HG03025 (cell line): ENCODE data around the gene NUDT7.

Experiments
- ATAC-seq: cut with Tn5 transposase; IDR thresholded peaks from one replicate; pipeline ENCODE4 v1.9.1; 2021; ENCODE audit warnings: mild to moderate bottlenecking, moderate library complexity; ENCODE audit not compliant: unreplicated experiment, low FRiP score

The NUDT7 gene

DNA sequence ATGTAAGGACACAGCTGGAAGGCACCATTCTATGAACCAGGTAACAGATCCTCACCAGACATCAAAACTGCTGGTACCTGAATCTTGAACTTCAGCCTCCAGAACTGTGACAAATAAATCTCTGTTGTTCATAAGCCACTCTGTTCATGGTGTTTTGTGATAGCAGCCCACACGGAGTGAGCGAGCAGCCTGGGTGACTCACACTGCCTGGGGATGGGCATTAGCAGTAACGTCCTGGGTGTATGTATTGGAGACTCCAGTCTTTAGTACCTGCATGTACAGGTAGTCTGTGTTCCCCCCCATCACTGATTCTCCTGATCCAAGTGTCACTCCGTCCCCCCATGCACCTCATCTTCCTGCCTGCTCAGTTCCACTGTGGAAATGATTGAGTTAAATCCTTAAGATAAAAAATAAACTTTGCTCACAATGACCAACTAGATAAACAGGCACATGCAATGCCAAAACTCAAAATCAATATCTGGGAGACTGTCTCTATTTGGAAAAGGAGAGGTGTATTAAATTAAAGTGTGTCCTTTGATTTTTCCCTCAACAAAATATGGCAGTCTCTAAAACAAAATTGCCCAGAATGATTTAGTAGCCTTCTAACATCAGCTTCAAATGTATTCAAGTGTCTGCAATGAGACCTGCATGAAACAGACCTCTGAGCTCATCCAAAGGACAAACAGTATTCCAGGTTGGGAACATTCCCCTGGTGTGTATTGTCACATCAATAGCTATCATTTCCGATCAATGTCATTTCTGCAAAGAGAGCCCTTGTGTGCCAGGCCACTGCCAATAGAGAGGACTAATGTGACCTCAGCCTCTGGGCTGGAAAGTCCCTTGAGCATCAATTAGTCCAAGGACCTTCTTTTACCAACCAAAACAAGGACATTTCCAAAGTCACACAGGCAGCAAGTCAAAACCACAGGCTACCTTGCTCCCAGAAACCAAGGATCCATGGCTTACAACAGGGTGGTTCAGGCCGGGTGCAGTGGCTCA is 53.9 kb downstream of the NUDT7 start:
- no peak for ATAC-seq

DNA sequence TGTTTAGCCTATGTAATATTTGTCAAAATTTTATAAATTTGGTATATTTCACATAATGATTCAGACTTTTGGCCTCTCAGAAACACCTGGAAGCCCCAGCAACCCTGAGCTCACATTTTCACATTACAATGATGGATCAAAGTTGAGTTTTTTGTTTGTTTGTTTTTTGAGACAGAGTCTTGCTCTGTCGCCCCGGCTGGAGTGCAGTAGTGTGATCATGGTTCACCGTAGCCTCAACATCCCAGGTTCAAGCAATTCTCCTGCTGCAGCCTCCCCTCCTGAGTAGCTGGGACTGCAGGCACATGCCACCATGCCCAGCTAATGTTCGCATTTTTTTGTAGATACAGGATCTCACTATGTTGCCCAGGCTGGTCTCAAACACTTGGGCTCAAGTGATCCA is 55.4 kb downstream of the NUDT7 start:
- ATAC-seq, result no peak

DNA sequence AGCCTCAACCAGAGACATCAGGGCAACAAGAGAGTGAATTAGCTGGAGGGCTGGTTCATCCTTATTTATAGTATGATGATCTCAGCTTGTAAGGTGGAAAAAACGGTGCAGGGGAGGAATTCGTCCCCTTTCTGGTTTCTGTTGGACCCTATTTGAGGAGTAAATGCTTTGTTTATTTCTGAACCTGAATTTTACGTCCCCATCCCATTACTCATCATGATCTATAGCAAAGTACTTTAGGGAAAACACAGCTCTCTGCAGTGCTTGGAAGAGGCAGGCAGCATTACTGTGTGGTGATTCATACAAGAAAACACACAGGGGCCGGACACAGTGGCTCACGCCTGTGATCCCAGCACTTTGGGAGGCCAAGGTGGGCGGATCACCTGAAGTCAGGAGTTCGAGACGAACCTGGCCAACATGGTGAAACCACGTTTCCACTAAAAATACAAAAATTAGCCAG is 58.1 kb downstream of the NUDT7 start:
- ATAC-seq, result no peak

DNA sequence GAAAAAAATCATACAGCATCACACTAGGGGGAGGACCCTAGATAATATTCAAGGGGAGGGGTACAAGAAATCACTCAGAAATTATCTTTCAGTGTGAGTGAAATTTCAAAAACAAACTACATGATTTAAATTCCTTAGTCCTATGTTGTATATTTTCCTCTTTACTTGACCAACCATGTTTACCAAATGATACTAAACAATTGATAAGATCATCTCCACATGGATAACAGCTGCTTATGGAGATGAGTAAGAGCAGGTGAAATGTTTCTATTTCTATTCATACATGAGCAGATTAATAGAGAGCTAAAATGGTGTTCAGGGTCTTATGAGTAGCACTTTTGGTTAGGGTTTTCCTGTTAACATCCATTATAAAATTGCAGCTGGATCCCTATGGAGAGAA is 58.8 kb downstream of the NUDT7 start:
- no peak for ATAC-seq

DNA sequence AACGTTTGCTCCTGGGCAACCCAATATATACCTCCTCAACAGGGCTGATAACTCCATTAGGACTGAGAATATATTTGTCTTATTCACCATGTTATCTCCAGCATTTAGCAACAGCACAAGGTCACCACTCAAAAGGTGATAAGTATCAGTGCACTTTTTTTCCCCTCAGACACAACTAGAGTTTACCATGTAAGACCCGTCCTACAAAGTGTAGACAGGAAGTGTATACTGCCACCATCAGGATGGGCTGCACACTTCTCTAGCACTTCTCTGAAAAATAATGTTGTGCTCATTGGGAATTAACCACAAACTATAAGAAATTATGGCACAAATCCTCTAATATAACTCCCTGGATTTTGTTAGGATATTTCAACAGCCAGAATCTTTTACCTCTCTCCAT is 60.4 kb downstream of the NUDT7 start:
- ATAC-seq, result no peak

DNA sequence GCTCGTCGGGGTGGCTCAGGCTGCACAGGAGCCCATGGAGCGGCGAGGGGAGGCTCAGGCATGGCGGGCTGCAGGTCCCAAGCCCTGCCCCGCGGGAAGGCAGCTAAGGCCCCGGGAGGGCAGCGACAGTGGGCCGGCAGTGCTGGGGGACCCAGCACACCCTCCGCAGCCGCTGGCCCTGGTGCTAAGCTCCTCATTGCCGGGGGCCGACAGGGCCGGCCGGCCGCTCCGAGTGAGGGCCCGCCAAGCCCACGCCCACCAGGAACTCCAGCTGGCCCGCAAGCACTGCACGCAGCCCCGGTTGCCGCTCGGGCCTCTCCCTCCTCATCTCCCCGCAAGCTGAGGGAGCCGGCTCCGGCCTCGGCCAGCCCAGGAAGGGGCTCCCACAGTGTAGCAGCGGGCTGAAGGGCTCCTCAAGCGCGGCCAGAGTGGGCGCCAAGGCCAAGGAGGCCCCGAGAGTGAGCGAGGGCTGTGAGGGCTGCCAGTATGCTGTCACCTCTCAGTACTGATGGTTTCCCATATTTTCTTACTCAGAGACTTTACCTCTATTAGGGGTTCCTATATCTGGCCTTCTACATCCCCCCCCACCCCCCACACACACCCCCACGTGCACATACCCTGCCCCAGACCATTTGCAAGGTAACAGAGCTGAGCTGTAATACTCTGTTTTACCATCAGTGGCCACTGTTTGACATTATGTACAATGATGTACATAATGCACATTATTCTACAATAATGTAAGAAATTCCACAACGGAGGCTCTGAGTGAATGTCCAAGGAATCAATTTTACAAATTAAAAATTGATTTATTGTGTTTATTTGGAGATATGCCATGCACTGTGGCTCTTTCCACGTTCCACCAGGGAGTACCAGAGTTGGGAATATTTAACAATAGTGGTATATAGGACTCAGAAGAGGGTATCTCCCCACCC is 62.4 kb downstream of the NUDT7 start:
- ATAC-seq, result no peak

DNA sequence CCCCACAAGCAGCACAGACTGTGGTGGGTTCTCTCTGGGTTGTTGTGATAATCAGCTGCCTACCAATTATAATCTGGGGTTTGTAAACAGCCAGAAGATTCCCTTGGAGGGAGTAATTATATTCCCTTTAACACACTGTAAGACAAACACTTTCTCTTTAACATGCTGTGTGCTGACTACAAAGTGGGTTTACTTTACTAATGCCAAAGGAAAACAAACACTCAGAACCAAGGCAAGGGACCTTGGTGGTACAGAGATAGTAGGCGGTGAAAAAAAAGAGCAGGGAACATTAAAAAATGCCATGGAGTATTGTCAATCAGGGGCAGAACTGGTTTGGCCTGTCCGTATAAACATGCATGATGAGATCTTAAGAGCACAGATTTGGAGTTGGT is 63.1 kb downstream of the NUDT7 start:
- ATAC-seq, result no peak

DNA sequence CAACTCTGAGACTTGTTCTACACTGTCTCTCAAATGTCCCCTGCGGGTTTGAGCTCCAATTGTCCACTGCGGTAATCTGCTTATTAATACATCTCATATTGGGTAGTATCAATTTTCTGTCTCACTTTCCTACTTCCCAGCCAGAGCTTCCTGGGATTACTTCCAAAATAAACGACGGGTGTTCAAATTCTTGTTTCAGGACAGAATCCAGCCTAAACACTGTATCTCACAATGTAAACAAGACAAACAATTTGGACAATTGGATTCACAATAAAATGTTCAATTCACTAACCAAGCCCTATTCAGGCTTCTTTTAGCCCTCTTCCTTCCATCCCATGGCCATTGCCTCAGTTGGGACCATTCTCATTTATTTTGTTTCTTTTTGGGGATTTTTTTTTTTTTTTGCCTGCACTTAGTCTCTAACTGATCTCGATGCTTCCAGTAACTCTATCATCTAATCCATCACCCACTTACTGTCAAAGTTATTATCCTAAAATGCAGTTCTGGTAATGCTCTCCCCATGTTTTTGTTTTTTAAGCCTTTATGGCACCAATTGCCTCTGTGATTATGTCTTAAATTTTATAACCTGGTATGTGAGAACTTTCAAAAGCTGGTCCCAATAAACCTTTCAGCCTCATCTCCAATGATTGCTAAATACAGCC is 64.0 kb downstream of the NUDT7 start:
- no peak for ATAC-seq

DNA sequence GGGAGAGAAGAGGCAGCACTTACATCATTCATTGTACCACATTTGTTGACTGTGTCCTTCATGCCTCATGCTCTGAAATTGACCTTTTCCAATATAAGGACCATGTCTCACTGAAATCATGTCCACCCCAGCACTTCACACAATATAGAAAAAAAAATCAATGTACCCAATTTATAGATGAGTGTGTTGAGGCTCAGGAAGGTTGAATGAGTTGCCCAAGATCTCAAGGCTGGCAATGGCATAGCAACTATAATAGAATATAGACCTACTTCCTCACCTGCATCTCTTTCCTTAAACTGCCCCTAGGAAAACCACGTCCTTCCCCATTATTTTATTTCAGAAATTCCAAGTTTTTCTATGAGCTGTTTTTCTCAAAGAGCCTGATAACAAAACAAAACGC is 65.1 kb downstream of the NUDT7 start:
- no peak for ATAC-seq

DNA sequence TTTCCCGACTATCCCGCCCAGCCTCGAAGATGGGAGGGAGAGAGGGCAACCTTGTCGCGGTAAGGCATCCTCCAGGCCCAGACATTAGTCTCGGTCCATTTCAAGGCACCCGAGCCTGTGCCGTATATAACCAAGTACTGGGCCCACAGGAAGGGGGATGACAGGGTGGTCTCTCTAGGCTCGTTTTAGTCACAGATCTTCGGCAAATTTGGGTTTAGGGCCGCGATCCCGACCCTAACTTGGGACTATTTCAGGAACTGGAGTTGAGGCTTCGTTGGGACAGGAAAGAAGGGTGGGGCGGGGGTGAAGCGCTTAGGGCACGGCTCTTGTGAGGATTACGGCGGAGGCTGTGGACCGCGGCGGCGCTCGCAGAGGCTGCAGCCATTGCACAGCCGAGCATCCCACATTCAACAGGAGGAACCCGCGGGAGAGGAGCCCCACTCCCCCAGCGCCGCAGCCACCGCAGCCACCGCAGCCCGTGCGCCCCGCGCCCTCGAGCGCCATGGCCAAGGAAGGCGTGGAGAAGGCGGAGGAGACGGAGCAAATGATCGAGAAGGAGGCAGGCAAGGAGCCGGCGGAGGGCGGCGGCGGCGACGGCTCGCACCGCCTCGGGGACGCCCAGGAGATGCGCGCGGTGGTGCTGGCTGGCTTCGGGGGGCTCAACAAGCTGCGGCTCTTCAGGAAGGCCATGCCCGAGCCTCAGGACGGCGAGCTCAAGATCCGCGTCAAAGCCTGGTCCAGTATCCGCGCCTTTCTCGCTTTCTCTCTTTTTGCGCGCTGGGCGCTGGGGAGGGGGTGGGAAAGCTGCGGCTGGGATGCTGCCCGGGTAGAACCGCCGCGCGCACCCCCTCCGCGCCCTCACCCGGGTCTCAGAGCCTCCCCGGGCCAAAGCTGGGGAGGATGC is 66.1 kb downstream of the NUDT7 start, which contains the start of gene VAT1L:
TSS of gene VAT1L (plus strand) at position 384 of the 904 bp plus-strand sequence. CDS start at position 503, 119 bp downstream.
- no peak for ATAC-seq

DNA sequence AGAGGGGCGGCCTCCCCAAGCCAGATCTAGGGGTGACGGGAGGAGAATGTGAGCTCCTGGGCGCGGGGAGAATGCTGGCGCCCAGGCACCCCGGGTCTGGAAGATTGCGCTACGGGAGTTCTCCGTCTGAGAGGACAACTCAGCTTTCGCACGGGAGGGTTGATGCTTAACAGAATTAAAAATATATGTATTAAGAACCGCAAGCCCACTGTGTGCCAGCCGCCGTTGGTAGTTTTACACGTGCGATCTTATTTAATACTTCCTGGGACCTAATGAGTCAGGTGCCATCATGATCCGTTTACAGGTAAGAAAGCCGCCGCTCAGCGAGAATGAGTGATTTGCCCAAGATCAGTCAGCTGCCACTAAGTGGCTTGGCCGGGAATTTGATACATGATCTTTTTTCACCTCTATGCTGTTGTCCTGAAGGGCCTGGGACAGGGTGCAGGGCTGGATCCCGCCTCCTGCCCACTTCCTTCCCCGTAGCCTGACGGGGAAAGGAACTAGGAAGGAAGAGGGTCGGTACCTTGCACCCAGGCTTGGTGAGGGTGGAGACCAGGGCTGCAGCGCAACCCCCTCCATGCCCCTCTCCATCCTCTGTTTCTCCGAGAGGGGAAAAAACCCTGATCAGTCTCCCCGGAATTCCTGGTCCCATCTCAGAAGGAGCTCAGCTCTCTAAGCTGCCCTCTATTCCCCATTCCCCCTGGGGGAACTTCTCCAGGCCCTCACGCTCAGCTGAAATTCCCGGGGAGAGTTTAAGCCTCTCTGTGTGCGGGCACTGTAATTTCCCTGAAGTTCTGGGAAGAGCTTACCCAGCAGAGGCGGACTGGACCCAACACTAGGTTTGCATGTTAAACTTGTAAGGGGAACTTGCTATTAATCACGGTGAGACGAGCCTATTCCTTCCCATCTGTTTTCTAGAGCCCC is 67.0 kb downstream of the NUDT7 start:
- ATAC-seq, result no peak

DNA sequence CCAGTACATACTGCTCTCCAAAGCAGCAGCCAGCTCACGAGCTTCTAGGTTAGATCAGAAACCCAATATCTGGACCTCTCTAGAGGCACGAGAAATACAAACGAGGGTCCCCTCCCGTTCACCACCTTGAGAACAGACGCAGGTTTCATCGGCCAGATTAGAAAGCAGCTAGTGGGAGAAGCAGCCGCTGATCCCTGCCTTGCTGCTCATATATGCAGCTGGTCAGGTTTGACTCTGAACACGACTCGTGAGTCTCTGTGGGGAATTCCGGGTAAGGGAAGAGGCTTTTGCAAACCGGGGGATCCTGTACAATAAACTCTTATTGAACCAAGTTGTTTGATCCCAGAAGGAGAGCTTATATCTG is 67.7 kb downstream of the NUDT7 start:
- no peak for ATAC-seq

DNA sequence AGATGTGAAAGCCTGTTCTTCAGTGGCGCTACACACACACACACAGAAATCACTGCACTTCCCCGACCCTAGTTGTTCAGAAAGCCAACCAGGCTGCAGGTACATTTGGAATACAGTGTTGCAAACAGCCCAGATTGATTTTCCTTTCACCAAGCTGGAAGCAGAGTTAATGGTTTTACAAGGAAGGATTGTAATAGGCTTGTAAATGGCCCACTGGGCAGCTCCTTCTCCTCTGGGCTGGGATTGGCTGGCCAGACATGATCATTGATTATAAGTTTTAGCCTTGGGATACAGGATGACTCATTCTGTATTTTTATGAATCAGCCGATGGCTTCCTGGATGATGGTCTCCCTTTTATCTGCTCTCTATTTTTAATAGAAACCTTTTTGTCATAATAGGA is 68.6 kb downstream of the NUDT7 start:
- no peak for ATAC-seq
